Pancreas (tissue), 10 donors: ENCODE measurements around the gene SLAMF6. TPM values are rescaled to one million over a fixed set of nuclear protein-coding genes. Genes with fewer than 3 reads are reported as not detected.

Source experiments
- ATAC-seq, 4 donors: fragments of 200-7000 bp; cut with Tn5 transposase; one replicate each; pipeline versions ENCODE4 v1.8.0 to v1.9.1; 2020; ENCODE audit warnings: mild to moderate bottlenecking in 4 of 4, moderate library complexity in 4 of 4
- DNase-seq, 6 donors: peaks; one replicate each; pipeline ENCODE4 v3.0.0-alpha.2; 2020
- FAIRE-seq: peaks from 2 replicates; lab custom pipeline; 2012; peaks lifted over from hg19 to GRCh38; lab: Jason Lieb, UNC
- H3K27ac ChIP-seq, 4 donors: fragments of 200-600 bp; sonication (generic); 1 replicate in 3 of 4; 2 replicates in 1 of 4; pipeline versions ENCODE4 v1.5.0 to v1.8.0; 2020
- H3K27me3 ChIP-seq, 4 donors: fragments of 200-600 bp; one replicate each; pipeline ENCODE4 v1.8.0; 2021
- H3K36me3 ChIP-seq, 3 donors: fragments of 200-600 bp; sonication (generic) in 1 of 3; one replicate each; pipeline versions ENCODE4 v1.5.0 to v1.8.0; 2020 to 2021
- H3K4me1 ChIP-seq, 3 donors: fragments of 200-600 bp; one replicate each; pipeline ENCODE4 v1.8.0; 2021
- H3K4me3 ChIP-seq, 4 donors: fragments of 200-600 bp; sonication (generic) in 2 of 4; one replicate each; pipeline versions ENCODE4 v1.5.0 to v1.8.0; 2020 to 2021
- H3K9me3 ChIP-seq, 4 donors: fragments of 200-600 bp; one replicate each; pipeline ENCODE4 v1.8.0; 2021
- CTCF ChIP-seq, 4 donors: fragments of 200-600 bp; sonication (generic) in 3 of 4; IDR thresholded peaks; one replicate each; pipeline versions ENCODE4 v1.5.0 to v1.8.0; 2021; ENCODE audit warnings: antibody characterized with exemption in 4 of 4
- WGBS, 2 donors: extraction: QIAGEN DNeasy Blood & Tissue Kit; methylation state at CpG; one replicate each; pipeline ENCODE4 v1.1.7; 2013; 5-methylcytosine and 5-hydroxymethylcytosine counted together
- intact Hi-C, 3 donors: fragments of 100-400 bp; cut with DNase I; formaldehyde crosslinking; loops; one replicate each; pipeline versions ENCODE4 v1.11.1 to v1.14.2; 2022
- polyA plus RNA-seq, 2 donors: library from polyadenylated mRNA; stranded (reverse); fragments of 200-250 nt; gene quantifications; one replicate each; pipeline ENCODE4 v1.2.3, GENCODE V29; 2013
- total RNA-seq, 6 donors: library from RNA; stranded (reverse); fragmentation: NEBNext Ultra II Directional in 4 of 6; extraction: Animal tissue kit (Norgen Biotek cat#: 25700) in 4 of 6; gene quantifications; one replicate each; pipeline versions ENCODE4 v1.2.1 to v1.2.4, GENCODE V29; 2021 to 2023
- donor health status: healthy with polysubstance abuse.
- donor health status: DM: no; HTN: no; CAD: no; lungs with moderate emphysema.
- donor health status: DM: no; HTN: no; CAD: no.
- donor health status: control.
- donor health status: control.
- donor health status: Bipolar disorder and iron deficiency.
- donor health status: DM: yes; HTN: yes; CAD: no.
- donor health status: DM: no; HTN: no; CAD: no.
- donor health status: DM: no; HTN: no; CAD: no.
- donor health status: DM: yes; HTN: yes; CAD: no.

Gene SLAMF6
- total and polyA plus RNA-seq, 8 donors, result 0.04 to 0.81 (median 0.20) TPM

GRCh38 chr1:160548960-160549664 is 26.1 kb upstream of the SLAMF6 start:
- WGBS, 2 donors, result 49 to 53% methylated on average over 5 of the region's 5 CpGs

GRCh38 chr1:160548183-160548582 is 25.1 kb upstream of the SLAMF6 start:
- intact Hi-C loops, result no loop called here
- DNase-seq, result no peak
- WGBS, 2 donors, result 50 to 71% methylated on average over 3 of the region's 3 CpGs
- no peak for FAIRE-seq
- Histone ChIP-seq H3K4me3 (no peak overlapping the region), H3K9me3 (no peaks in the 10 kb centered on the region), H3K27ac (no peak overlapping the region), H3K27me3 (no peaks in the 10 kb centered on the region), H3K4me1 (peaks cover 5 to 13% (median 11%) of the 10 kb centered on the region in 3 donors), H3K36me3 (peaks cover 0 to 3% (median 0%) of the 10 kb centered on the region in 3 donors)
- peak in 1 of 4 donors; percentile 55 for ATAC-seq
- TF ChIP-seq CTCF (IDR thresholded peaks at IDR 0.05), result no peak

More at GRCh38 chr1:160548960-160549664, 26.1 kb upstream of the SLAMF6 start:
- intact Hi-C loops, result no loop called here
- no peak for TF ChIP-seq CTCF (IDR thresholded peaks at IDR 0.05)
- no peak overlapping the region for H3K27ac ChIP-seq
- no peaks in the 10 kb centered on the region for H3K27me3 ChIP-seq
- DNase-seq (peak in 1 of 6 donors; percentile 16), ATAC-seq (peak in 3 of 4 donors; percentile 6 to 79 (median 77)), FAIRE-seq (no peak)
- H3K4me1 ChIP-seq, result peaks cover 0 to 11% (median 7%) of the 10 kb centered on the region in 3 donors
- H3K4me3 ChIP-seq, result no peak overlapping the region
- no peaks in the 10 kb centered on the region for H3K9me3 ChIP-seq
- H3K36me3 ChIP-seq, result peaks cover 0 to 3% (median 0%) of the 10 kb centered on the region in 3 donors

- Histone ChIP-seq H3K27me3 (no peaks in the 10 kb centered on the region), H3K36me3 (peaks cover 0 to 3% (median 0%) of the 10 kb centered on the region in 3 donors), H3K4me3 (no peak overlapping the region), H3K9me3 (no peaks in the 10 kb centered on the region), H3K4me1 (peaks cover 13 to 21% (median 19%) of the 10 kb centered on the region in 3 donors), H3K27ac (no peak overlapping the region)
- ATAC-seq, result no peak
- no peak for TF ChIP-seq CTCF (IDR thresholded peaks at IDR 0.05)
- DNase-seq, result no peak
- no peak for FAIRE-seq
- 71 to 86% methylated on average over 4 of the region's 4 CpGs for WGBS, 2 donors
- intact Hi-C loops, result no loop called here
Observed at GRCh38 chr1:160547422-160547821, 24.4 kb upstream of the SLAMF6 start.

GRCh38 chr1:160546942-160547341 is 23.9 kb upstream of the SLAMF6 start:
- H3K27me3 ChIP-seq, result no peaks in the 10 kb centered on the region
- intact Hi-C loops, result no loop called here
- DNase-seq (no peak), FAIRE-seq (no peak), ATAC-seq (peak in 2 of 4 donors; percentile 13 to 32)
- peaks cover 18 to 25% (median 24%) of the 10 kb centered on the region in 3 donors for H3K4me1 ChIP-seq
- H3K27ac ChIP-seq, result no peak overlapping the region
- 89 to 93% methylated on average over 2 of the region's 2 CpGs for WGBS, 2 donors
- H3K36me3 ChIP-seq, result peaks cover 0 to 3% (median 0%) of the 10 kb centered on the region in 3 donors
- no peak overlapping the region for H3K4me3 ChIP-seq
- TF ChIP-seq CTCF (IDR thresholded peaks at IDR 0.05), result no peak
- no peaks in the 10 kb centered on the region for H3K9me3 ChIP-seq

- WGBS, 2 donors, result 88% methylated on average over 1 of the region's 1 CpG
- H3K27me3 ChIP-seq, result no peaks in the 10 kb centered on the region
- H3K4me1 ChIP-seq, result peaks cover 39 to 47% (median 47%) of the 10 kb centered on the region in 3 donors
- no peaks in the 10 kb centered on the region for H3K36me3 ChIP-seq
- H3K27ac ChIP-seq, result no peak overlapping the region
- no peak overlapping the region for H3K4me3 ChIP-seq
- no peaks in the 10 kb centered on the region for H3K9me3 ChIP-seq
- intact Hi-C loops, result no loop called here
- TF ChIP-seq CTCF (IDR thresholded peaks at IDR 0.05), result peak in 1 of 4 donors; percentile 27
- no peak for DNase-seq
- no peak for FAIRE-seq
- peak in 1 of 4 donors; percentile 17 for ATAC-seq
Observed at GRCh38 chr1:160544647-160545046, 21.6 kb upstream of the SLAMF6 start.
